A549 (cell line): Measurements from ENCODE around the gene ASB1.

ENCODE experiments used
- EP300 ChIP-seq, 2 experiments: fragments of >200 bp; sonication (Bioruptor Twin); formaldehyde crosslinking; IDR thresholded peaks; 2 replicates in 1 of 2; 3 replicates in 1 of 2; pipeline ENCODE4 v1.6.1; 2016 to 2017
- JUNB ChIP-seq: fragments of >200 bp; sonication (Bioruptor Twin); formaldehyde crosslinking; IDR thresholded peaks from 2 replicates; pipeline ENCODE4 v1.6.1; 2016
- POLR2A ChIP-seq: IDR thresholded peaks from 2 replicates; pipeline ENCODE4 v1.6.1; 2012; ENCODE audit warnings: mild to moderate bottlenecking, low read length
- RAD21 ChIP-seq, 2 experiments: fragments of >200 bp in 1 of 2; sonication (Bioruptor Twin) in 1 of 2; formaldehyde crosslinking in 1 of 2; IDR thresholded peaks in 1 of 2; conservative IDR thresholded peaks in 1 of 2; 2 replicates in 1 of 2; 3 replicates in 1 of 2; pipeline ENCODE4 v1.6.1; 2012 to 2018; ENCODE audit warnings: inconsistent platforms in 1 of 2
- TF ChIP-seq, protein P1 (sequence below): fragments of 200-600 bp; sonication (generic); IDR thresholded peaks from 2 replicates; pipeline ENCODE4 v1.6.1; 2016; ENCODE audit warnings: antibody characterized with exemption, mild to moderate bottlenecking, moderate library complexity
- TF ChIP-seq, protein P2 (sequence below): fragments of >200 bp; sonication (Bioruptor Twin); formaldehyde crosslinking; IDR thresholded peaks from 3 replicates; pipeline ENCODE4 v1.5.1; 2016

DNA sequence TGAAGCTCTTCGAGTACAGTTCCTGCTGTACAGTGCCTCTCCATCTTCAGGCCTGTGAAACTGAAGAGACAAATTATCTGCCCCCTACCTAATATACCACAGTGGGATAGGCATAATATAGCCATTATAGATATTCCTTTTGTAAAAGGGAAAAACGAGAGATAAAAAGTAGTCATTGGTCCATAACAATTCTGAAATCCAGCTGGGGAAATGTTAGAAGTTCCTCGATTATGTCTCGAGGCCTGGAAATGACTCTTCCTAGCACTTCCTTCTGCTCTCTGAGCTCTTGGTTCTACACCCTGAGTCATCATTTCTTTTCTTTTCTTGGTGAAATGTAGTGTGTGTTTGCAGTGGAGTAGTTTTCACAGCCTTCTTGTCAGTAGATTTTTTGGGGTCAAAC lies 51.5 kb downstream of the ASB1 start:
- TF ChIP-seq, protein P1, sequence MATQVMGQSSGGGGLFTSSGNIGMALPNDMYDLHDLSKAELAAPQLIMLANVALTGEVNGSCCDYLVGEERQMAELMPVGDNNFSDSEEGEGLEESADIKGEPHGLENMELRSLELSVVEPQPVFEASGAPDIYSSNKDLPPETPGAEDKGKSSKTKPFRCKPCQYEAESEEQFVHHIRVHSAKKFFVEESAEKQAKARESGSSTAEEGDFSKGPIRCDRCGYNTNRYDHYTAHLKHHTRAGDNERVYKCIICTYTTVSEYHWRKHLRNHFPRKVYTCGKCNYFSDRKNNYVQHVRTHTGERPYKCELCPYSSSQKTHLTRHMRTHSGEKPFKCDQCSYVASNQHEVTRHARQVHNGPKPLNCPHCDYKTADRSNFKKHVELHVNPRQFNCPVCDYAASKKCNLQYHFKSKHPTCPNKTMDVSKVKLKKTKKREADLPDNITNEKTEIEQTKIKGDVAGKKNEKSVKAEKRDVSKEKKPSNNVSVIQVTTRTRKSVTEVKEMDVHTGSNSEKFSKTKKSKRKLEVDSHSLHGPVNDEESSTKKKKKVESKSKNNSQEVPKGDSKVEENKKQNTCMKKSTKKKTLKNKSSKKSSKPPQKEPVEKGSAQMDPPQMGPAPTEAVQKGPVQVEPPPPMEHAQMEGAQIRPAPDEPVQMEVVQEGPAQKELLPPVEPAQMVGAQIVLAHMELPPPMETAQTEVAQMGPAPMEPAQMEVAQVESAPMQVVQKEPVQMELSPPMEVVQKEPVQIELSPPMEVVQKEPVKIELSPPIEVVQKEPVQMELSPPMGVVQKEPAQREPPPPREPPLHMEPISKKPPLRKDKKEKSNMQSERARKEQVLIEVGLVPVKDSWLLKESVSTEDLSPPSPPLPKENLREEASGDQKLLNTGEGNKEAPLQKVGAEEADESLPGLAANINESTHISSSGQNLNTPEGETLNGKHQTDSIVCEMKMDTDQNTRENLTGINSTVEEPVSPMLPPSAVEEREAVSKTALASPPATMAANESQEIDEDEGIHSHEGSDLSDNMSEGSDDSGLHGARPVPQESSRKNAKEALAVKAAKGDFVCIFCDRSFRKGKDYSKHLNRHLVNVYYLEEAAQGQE: no peak
- TF ChIP-seq POLR2A (no peak), EP300 (IDR thresholded peaks at IDR 0.05) (no peak), RAD21 (conservative IDR thresholded peaks at IDR 0.05 in 1 of 2, IDR thresholded peaks at IDR 0.05 in 1 of 2) (no peak), JUNB (no peak)
- TF ChIP-seq, protein P2, sequence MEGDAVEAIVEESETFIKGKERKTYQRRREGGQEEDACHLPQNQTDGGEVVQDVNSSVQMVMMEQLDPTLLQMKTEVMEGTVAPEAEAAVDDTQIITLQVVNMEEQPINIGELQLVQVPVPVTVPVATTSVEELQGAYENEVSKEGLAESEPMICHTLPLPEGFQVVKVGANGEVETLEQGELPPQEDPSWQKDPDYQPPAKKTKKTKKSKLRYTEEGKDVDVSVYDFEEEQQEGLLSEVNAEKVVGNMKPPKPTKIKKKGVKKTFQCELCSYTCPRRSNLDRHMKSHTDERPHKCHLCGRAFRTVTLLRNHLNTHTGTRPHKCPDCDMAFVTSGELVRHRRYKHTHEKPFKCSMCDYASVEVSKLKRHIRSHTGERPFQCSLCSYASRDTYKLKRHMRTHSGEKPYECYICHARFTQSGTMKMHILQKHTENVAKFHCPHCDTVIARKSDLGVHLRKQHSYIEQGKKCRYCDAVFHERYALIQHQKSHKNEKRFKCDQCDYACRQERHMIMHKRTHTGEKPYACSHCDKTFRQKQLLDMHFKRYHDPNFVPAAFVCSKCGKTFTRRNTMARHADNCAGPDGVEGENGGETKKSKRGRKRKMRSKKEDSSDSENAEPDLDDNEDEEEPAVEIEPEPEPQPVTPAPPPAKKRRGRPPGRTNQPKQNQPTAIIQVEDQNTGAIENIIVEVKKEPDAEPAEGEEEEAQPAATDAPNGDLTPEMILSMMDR: no peak
